ENCODE measurements around the gene TTC33.

GRCh38 chr5:40646266-40646665, 109.5 kb downstream of the TTC33 start:
- TF ChIP-seq EZH2 (IDR thresholded peaks at IDR 0.05; ENCODE audit: insufficient read depth, poor library complexity, severe bottlenecking): no peak
- TF ChIP-seq EZH2phosphoT487 (IDR thresholded peaks at IDR 0.05; ENCODE audit: insufficient read depth, low read depth): no peak

Measured in GM23248 (cell line).